ENCODE measurements around the gene RAPGEF4.
A peak's percentile ranks its signal among the peaks of the same experiment; 100 is the strongest.

Gene RAPGEF4

DNA sequence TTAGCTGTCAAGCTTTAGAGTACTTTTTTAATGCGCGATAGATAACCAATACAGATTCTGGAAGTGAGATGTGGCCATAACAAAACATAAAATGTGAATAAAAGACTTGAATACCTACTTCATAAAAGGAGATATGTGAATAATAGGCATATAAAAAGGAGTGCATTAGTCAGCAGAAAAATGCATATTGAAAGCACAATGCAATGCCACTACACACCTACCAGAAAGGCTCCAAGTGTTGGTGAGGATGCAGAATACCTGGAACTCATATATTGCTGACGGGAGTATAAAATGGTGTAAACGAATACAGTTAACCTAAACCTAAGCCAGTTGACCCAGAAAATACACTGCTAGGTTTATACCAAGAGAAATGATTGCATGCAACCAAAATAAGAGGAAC, 10.9 kb upstream of the RAPGEF4 start:
- no peak for DNase-seq (ENCODE audit: low read depth, low spot score)
- POLR2A ChIA-PET, result no interaction called here
- TF ChIP-seq, protein P1, sequence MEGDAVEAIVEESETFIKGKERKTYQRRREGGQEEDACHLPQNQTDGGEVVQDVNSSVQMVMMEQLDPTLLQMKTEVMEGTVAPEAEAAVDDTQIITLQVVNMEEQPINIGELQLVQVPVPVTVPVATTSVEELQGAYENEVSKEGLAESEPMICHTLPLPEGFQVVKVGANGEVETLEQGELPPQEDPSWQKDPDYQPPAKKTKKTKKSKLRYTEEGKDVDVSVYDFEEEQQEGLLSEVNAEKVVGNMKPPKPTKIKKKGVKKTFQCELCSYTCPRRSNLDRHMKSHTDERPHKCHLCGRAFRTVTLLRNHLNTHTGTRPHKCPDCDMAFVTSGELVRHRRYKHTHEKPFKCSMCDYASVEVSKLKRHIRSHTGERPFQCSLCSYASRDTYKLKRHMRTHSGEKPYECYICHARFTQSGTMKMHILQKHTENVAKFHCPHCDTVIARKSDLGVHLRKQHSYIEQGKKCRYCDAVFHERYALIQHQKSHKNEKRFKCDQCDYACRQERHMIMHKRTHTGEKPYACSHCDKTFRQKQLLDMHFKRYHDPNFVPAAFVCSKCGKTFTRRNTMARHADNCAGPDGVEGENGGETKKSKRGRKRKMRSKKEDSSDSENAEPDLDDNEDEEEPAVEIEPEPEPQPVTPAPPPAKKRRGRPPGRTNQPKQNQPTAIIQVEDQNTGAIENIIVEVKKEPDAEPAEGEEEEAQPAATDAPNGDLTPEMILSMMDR (IDR thresholded peaks at IDR 0.05; ENCODE audit: insufficient read depth, low read length, missing control alignments), result no peak
- no peak overlapping the region for H3K4me3 ChIP-seq (ENCODE audit: low read depth, low read length)
- CTCF ChIA-PET, result interaction anchor here (1.9 kb wide), 1 partner anchor 14 kb away, joined by 6 read pairs; no protein-coding TSS in a partner anchor

DNA sequence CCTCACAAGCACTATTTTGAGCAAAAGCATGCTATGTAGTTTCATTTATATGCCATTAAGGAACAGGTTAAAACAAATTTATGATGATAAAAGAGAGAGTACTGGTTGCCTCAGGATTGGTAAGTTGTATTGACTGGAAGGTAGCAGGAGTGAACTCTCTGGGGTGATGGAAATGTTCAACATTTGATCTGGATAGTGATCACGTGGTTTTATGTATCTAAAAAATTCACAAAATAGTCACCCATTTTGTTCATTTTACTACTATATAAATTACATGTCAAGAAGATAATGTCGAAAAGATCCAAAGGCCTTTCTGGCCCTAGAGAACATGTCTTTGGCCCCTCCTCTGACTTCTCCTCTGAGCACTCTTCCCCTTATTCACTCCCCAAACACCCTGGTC, 10.4 kb upstream of the RAPGEF4 start:
- no peak overlapping the region for H3K4me3 ChIP-seq (ENCODE audit: low read depth, low read length)
- no peak for DNase-seq (ENCODE audit: low read depth, low spot score)
- POLR2A ChIA-PET, result no interaction called here
- CTCF ChIA-PET, result no interaction called here
- TF ChIP-seq, protein P1 (IDR thresholded peaks at IDR 0.05; ENCODE audit: insufficient read depth, low read length, missing control alignments), result no peak

DNA sequence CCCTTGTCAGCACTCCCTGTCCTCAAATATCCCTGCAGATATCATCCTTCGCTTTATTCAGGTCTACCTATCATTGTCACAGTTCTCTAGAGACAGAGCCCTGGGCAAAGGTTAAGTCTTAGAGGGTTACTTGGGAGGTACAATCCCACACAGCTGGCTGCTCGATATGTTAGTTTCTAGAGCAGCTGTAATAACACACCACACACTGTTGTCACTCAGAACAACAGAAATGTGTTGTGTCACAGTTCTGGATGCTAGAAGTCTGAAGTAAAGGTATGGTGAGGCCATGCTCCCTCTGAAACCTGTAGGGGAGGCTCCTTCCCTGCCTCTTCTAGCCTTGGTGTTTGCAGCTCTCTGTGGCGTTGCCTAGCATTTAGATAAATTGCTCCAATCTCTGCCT, 9.9 kb upstream of the RAPGEF4 start:
- H3K4me3 ChIP-seq (ENCODE audit: low read depth, low read length), result no peak overlapping the region
- ChIA-PET CTCF (no interaction called here), POLR2A (no interaction called here)
- TF ChIP-seq, protein P1 (IDR thresholded peaks at IDR 0.05; ENCODE audit: insufficient read depth, low read length, missing control alignments), result no peak
- no peak for DNase-seq (ENCODE audit: low read depth, low spot score)

DNA sequence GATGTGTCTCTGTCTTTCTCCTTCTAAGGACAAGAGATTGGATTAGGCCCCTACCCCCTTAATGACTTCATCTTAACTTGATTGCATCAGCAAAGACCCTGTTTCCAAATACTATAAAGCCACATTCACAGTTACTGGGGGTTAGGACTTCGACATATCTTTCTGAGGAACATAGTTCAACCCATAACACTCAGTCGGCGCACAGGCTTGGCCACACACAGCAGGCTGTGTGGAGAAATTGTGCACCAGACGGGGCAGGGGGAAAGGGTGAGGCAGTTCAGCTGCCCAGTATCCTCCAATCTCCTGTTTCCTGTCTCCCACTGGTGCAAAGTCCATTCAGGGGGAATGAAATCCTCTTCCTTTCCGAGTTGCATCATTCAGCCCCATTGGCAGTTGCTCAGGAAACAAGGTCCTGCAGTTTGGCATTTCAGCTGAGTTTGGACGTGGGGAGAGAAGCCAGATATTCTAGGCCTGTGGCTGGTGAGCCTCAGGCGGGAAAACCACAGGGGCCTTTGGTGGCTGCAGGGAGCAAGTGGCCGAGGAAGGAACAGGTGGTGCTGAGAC, 9.4 kb upstream of the RAPGEF4 start:
- CTCF ChIA-PET, result interaction anchor here (0.6 kb wide), 1 partner anchor 37 kb away, joined by 3 read pairs; no protein-coding TSS in a partner anchor

DNA sequence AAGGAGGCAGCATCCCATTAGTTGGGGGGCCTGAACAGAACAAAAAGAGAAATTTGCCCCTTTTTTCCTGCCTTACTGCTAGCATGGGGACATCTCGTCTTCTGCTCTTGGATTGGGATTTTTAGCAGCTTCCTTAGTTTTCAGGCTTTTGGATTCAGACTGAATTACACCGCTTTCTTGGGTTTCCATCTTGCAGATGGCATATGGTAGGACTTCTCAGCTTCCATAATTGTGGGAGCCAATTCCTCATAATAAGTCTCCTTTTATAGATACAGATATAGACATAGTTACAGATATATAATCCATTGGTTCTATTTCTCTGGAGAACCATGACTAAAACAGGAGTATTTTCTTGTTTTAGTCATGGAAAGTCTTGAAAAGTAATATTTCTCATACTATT, 5.2 kb upstream of the RAPGEF4 start:
- POLR2A ChIA-PET, result no interaction called here
- H3K4me3 ChIP-seq (ENCODE audit: low read depth, low read length), result no peak overlapping the region
- TF ChIP-seq, protein P1 (IDR thresholded peaks at IDR 0.05; ENCODE audit: insufficient read depth, low read length, missing control alignments), result no peak
- DNase-seq (ENCODE audit: low read depth, low spot score), result no peak
- CTCF ChIA-PET, result interaction anchor here (3.6 kb wide), 1 partner anchor 17 kb away, joined by 9 read pairs; no protein-coding TSS in a partner anchor

More for the DNA sequence above, 9.4 kb upstream of the RAPGEF4 start:
- DNase-seq (ENCODE audit: low read depth, low spot score), result no peak
- no peak overlapping the region for H3K4me3 ChIP-seq (ENCODE audit: low read depth, low read length)
- TF ChIP-seq, protein P1 (IDR thresholded peaks at IDR 0.05; ENCODE audit: insufficient read depth, low read length, missing control alignments), result no peak
- POLR2A ChIA-PET, result no interaction called here

DNA sequence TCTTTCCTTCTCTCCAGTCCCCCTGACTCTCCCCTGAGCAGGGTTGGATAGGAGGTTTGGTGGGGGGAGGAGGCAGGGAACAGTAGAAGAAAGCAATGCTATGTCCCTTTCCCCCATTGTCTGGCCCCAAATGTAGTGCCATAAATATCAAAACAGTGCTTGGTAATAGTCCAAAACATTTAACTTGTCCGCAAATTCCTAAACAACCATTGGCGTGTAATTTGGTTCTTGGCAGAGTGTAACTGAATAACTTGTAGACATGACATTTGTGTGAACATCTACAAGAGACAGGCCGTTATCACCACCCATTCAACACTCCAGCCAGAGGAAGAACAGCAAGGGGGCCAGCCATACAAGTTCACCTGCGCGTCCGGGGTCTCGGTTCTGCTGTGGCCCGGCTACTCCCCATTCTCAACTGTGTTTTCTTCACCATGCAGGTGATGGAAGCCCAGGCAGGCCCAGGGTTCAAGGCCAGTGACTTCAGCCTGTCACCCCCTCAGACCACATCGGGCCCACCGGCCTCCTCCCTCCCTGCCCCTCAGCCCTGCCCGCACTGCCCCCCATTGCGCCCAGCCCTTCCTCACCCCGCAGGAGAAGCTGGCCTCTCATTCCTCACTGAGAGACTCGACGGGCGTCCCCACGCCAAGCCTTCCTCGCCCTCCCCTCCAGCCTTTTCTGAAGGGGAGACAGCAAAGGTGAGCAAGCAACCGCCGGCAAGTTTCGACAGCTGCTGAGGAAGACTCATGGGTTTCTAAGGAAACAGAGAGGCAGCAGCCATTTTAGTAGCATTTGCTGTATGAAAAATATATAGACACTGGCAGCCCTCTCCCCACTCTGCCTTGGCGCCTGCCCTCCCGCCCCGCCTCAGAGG, 699 bp upstream of the RAPGEF4 start:
- CTCF ChIA-PET, result no interaction called here
- H3K4me3 ChIP-seq (ENCODE audit: low read depth, low read length), result peak overlapping the region; percentile 47
- TF ChIP-seq, protein P1 (IDR thresholded peaks at IDR 0.05; ENCODE audit: insufficient read depth, low read length, missing control alignments), result no peak

More for the DNA sequence above, 699 bp upstream of the RAPGEF4 start:
- DNase-seq (ENCODE audit: low read depth, low spot score), result no peak
- POLR2A ChIA-PET, result no interaction called here
